Measurements from ENCODE around the gene GBP6.
"Not testable (repeated sequence)": the region's sequence is repeated elsewhere in the genome, so short reads cannot be mapped to it uniquely, and the experiment has no call there.

GBP6 gene

DNA sequence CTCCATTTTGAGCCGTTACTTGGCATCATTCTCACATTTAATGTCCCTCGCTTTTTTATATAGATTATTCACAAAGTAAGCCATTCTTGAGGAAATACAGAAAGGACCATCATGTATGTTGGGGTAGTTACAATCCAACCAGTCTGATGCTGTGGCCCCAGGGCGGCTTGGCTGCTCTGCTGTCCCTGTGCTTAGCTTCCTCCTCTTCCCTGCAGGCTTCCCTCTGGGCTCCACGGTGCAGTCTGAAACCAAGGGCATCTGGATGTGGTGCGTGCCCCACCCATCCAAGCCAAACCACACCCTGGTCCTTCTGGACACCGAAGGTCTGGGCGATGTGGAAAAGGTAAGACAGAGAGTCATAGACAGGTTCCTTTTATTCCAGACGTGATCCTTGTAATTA lies 5.5 kb downstream of the GBP6 start:
- no peak for DNase-seq

- DNase-seq: not testable (repeated sequence)
Observed at GRCh38 chr1:89373810-89374209, 10.0 kb downstream of the GBP6 start.

- DNase-seq: no peak
Observed at GRCh38 chr1:89378001-89378400, 14.1 kb downstream of the GBP6 start.

GRCh38 chr1:89381618-89382017 lies 17.8 kb downstream of the GBP6 start:
- no peak for DNase-seq

GRCh38 chr1:89382479-89382878 lies 18.6 kb downstream of the GBP6 start:
- no peak for DNase-seq

DNA sequence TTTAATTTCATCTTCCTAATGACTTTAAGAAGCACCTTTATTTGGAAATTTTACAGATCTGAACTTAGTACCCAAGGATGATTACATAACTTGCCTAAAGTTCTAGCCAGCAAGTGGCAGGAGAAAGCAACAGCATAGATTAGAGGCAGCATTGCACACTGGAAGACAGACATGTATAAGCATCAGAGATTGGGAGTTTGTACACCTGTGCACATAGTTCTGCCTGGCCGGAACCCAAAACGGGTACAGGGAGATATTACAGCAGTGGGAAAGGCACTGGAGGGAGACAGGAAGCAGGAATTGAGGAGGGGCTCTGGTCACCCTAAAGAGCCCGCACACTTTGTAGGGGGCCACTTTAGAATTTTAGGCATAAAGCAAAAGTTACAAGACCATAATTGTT lies 19.3 kb downstream of the GBP6 start:
- DNase-seq: no peak

- DNase-seq: no peak
Observed at GRCh38 chr1:89390707-89391106, 26.8 kb downstream of the GBP6 start.

DNA sequence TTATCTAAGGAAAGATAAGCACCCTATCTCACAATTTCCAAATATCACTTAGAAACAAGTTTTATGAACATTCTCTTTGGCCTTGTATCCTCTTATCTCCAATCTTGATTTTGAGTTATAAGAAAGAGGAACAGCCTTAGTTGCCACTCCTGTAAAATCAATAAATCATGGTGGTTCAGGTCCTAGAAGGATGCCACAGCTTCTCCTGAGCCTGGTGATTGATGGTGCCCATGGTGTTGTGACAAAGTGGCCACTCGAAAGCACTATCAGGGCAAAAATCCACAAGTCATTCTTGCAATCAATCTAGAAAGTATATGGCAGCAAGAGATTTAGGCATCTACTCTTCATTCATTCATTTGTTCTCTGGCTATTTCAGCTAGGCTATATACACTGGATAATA lies 27.8 kb downstream of the GBP6 start:
- no peak for DNase-seq

GRCh38 chr1:89394851-89395250 lies 31.0 kb downstream of the GBP6 start:
- DNase-seq: no peak

GRCh38 chr1:89396902-89397301 lies 33.0 kb downstream of the GBP6 start:
- no peak for DNase-seq

DNA sequence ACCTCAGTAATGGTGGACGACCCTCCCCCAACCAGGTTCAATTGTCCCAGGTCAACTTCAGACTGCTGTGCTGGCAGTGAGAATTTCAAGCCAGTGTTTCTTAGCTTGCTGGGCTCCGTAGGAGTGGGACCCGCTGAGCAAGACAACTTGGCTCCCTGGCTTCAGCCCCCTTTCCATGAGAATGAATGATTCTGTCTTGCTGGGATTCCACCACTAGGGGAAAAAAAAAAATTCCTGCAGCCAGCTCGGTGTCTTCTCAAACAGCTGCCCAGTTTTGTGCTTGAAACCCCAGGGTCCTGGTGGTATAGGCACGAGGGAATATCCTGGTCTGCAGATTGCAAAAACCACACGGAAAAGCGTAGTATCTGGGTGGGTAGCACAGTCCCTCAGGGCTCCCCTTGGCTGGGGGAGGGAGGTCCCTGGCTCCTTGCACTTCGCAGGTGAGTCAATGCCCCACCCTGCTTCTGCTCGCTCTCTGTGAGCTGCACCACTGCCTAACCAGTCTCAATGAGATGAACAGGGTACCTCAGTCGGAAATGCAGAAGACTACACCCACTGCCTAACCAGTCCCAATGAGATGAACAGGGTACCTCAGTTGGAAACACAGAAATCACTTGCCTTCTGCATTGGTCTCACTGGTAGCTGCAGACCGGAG lies 41.5 kb downstream of the GBP6 start:
- DNase-seq: no peak

GRCh38 chr1:89407360-89407759 lies 43.5 kb downstream of the GBP6 start:
- no peak for DNase-seq

DNA sequence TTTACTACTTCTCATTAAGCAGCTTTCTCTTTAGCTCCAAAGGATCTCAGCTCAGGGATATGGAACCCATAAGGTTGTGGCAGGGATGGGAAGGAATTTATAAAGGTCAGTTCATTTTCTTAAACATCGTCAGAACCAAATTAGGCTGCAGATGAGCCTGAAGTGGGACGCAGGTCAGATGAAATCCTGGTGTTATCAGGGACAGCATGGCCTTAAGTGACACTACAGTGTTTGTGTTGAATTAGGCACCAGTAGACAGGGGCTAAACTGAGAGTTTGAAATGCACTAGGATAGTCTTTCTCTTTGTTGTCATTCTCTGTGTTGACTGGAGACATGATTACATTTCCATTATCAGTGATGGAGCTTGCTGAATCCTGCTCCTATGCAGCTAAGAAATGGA lies 43.9 kb downstream of the GBP6 start:
- not testable (repeated sequence) for DNase-seq

GRCh38 chr1:89425056-89425455 lies 61.2 kb downstream of the GBP6 start:
- no peak for DNase-seq

DNA sequence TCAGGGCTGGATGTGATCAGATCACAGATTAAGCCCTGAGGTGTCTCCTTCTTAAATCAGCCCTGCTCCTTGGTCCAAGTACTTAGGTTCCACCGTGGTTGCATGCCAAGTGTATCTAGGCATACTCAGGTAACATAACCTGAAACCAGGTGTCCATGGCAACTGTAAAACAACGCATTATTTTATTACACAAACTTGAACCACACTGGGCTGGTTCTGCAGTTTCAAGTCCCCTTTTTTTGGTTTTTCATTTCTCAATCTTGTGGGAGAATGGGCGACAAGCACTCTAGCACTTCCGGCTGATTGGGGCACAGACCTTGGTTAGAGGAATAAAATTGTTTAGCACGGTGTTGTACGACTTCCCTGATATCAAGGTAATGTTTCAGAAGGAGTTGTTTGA lies 65.2 kb downstream of the GBP6 start:
- no peak for DNase-seq

DNA sequence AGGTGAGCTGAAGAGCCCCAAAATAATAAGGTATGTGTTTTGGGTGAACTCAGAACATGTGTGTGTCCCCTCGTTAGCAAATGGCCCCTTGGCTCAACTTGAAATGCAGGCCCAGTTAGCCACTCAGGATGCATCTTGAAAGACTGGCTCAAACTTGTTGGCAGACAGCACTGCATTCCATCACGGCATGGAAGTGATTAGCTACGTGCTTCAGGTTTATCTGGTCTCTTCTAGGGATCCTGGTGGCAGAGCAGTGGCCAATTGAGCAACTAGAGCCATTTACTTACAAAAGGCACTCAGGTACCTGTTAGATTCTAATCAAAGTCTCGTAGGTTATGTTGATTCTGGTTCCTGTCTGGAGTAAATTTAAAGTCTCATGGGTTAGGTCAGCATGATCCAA lies 65.8 kb downstream of the GBP6 start:
- DNase-seq: not testable (repeated sequence)

DNA sequence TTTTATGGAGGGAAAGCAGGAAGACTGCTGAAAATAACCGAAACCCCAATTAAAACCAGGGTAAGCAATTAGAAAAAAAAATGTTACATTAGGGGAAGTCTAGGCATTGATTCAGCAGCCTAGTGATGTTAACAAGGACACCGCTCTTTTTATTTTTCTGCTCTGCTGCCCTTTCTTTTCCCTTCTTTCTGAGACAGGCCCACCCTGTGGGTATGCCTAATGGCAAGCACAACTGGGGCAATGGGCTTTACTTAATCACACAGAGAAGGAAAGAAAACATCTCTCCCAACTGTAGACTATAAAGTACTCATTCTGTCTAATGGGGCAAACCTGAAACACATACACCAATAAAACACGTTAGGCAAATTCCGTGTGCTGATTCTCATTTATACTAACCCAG lies 69.6 kb downstream of the GBP6 start:
- DNase-seq: no peak

DNA sequence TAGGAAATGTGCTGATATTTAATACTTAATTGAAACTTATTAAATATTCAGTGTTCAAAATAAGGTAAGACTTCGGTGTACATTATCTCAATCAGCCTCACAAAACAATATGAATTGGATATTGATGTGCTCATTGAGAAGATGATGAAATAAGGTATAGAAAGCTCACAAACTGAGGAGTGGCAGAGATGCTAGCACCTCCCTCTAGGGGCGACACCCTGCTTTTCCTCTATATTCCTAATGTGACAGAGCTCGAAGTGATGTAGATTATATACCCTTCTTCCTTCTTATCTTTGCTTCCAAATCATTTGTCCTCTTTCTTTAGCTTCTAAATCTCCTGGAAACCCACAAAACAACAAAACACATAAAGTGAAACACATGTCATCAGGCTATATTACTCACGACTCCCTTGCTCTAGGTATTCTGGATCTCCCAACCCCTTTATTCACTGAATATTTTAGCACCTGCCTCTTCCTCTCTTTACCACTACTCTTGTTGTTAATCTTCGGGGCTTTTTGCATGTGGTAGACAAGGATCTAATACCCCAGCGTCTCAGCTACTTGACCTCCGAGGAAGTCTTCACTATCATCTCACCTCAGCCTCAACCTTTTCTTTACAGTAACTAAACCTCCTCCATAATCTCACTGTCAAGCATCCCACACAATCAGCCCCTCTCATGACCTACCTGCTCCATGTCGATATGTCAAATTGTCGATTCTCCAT lies 70.4 kb downstream of the GBP6 start:
- not testable (repeated sequence) for DNase-seq

All from nucleus accumbens (tissue), 56 donors.